HS-5 (cell line): ENCODE data around the gene TUBB4A.

ENCODE experiments used
- DNase-seq: peaks from one replicate; pipeline ENCODE4 v3.0.0-alpha.2; 2012; ENCODE audit warnings: low read depth

The TUBB4A gene

DNA sequence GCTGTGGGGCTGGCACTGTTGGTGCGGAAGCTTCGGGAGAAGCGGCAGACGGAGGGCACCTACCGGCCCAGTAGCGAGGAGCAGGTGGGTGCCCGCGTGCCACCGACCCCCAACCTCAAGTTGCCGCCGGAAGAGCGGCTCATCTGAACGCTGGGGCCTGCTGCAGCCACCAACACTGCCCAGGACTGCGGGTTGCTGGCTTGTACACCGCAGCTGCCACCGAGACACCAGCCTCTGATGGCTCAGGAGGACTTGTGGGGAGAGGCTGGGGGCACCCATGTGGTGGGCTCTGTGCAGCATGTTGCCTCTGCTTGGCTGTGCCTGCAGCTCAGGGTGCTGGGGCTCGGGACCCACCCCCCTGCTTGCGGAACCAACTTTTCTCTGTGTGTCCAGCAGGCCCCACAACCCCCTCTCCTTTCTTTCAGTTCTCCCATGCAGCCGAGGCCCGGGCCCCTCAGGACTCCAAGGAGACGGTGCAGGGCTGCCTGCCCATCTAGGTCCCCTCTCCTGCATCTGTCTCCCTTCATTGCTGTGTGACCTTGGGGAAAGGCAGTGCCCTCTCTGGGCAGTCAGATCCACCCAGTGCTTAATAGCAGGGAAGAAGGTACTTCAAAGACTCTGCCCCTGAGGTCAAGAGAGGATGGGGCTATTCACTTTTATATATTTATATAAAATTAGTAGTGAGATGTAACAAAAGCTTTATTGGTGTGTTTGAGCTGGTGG is 35.4 kb downstream of the TUBB4A start:
- no peak for DNase-seq

- no peak for DNase-seq
These were observed 36.4 kb downstream of the TUBB4A start for GRCh38 chr19:6465663-6466062.

- DNase-seq: no peak
These were observed 37.1 kb downstream of the TUBB4A start for GRCh38 chr19:6465006-6465405.

DNA sequence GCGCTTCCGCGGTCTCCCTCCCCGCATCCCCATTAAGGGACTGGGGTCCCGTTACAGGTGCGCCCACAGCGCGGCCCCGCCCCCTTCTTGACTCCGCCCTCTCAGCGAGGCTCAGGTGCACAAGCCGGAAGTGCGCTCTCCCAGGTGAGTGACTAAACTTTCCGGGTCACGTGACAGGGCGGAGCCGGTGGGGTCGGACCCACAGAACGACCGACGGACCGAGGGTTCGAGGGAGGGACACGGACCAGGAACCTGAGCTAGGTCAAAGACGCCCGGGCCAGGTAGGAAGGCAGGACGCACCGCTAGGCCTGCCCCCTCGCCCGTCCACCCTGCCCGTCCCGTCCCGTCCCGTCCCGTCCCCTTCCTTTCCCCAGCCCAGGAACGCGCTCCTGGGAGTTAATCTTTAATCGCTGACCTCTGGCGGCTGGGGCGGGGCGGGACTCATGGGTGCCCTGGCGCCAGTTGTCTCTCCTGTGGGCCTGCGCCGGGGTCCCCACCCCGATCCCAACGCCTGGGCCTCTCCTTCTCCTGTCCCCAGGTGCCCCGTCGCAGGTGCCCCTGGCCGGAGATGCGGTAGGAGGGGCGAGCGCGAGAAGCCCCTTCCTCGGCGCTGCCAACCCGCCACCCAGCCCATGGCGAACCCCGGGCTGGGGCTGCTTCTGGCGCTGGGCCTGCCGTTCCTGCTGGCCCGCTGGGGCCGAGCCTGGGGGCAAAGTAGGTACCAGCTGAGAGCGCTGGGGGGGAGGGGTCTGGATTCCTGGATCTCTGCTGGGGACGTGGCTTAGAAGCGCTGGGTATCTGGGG is 37.8 kb downstream of the TUBB4A start, which contains the start of gene CRB3:
Gene CRB3 (plus strand): TSS at position 202 of the 804 bp plus-strand sequence. CDS start 431 bp downstream, at position 633.
- DNase-seq: no peak

- DNase-seq: peak; percentile 84
These were observed 41.8 kb downstream of the TUBB4A start for GRCh38 chr19:6460099-6460884.

DNA sequence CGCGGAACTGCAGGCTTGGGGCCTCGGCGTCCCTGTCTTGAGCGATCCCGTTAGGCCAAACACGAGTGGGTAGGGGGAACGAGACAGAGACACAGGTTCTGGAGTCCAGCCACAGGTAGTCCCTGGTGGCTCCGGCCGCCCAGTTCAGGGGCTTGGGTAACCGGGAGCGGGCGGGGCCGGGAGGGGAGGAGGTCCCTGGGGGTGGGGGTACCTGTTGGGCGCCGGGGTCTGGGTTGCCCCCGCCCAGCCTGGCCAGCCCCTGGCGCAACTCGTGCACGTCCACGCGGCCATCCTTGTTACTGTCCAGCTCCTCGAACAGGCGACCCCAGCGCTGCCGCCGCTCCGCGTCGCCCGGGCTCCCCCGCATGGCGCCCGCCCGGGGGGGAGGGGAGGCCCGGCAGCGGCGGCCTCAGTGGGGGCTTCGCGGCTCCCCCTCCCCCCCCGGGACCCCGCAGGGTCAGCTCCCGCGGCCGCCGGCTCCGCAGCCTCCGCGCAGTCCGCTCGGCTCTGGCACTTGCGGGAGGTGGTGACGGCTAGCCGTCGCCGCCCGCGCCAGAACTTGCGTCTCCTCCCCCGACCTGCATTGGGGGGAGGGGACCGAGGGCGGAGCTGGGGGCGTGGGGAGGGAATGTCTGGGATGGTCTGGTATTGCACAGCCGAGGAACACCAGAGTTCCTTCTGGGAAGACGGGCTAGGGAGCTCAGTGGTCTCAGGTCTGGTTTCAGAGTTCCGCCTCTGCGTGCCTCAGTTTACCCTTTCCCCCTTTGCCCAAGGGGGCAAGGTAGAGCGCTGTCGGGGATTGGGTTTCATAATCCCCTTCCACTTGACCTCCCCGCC is 42.6 kb downstream of the TUBB4A start, which contains the start of gene SLC25A23:
Gene SLC25A23 (minus strand): TSS at position 531 of the 837 bp plus-strand sequence. CDS start 164 bp downstream, at position 367.
- peak; percentile 18 for DNase-seq

DNA sequence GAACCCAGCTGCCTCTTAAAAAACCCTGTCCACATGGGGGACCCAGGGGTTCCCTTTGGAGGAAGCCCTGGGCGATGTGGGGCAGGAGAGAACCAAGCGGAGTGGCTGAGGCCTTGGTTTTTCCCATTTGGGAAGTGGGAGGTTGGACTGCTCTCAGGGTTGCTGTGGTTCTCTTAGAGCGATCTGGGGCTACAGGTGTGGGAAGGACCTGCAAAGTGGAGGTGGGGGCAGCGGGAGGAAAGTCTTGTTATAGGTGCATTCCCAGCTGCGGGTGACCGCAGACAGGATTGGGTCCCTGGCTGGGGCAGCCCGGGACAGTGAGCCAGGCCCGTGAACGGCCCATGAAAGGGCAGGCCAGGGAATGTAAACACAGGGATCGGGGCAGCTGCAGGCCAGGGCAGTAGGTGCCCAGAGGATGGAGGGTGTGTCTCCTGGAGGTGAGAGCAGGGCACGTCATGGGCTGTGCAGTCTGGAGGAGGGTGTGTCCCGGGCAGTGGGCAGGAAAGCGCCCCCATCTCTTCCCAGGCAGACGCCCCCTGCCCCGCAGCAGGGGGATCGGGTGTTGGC is 43.3 kb downstream of the TUBB4A start:
- DNase-seq: no peak

GRCh38 chr19:6457958-6458694 is 44.0 kb downstream of the TUBB4A start:
- DNase-seq: no peak

DNA sequence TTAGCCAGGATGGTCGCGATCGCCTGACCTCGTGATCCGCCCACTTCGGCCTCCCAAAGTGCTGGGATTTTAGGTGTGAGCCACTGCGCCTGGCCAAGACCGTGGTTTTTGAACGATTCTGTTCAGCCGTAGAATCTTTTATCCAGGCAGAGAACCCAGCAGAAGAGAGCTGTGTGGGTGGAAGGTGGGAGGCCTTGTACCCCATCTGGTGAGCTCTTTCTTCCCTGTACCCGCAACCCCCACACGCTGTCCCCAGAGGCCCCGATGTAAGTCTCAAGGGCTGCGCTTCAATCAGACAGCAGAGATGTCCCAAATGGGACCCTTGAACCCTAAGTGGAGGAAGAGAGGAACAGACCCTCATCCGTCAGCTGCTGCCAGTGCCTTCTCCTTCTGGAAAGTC is 46.2 kb downstream of the TUBB4A start:
- no peak for DNase-seq

GRCh38 chr19:6453951-6454565 is 48.1 kb downstream of the TUBB4A start:
- no peak for DNase-seq

GRCh38 chr19:6452899-6453298 is 49.2 kb downstream of the TUBB4A start:
- DNase-seq: no peak

DNA sequence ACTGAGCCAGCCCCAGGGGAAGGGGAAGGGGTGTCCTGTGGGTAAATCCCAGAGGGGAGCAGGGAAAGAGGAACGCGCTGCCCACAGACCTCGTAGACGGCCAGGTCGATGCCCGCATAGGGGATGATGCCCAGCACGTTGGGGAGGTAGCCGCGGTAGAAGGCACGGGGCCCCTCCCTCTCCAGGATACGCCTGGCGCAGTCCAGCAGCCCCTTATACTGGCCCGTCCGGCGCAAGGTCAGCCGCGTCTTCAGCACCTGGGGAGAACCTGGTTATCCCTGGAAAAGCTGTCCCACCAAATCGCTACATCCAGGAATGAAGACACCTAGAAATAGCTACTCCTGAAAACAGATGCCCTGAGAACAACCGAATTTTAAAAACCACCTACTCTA is 49.9 kb downstream of the TUBB4A start:
- no peak for DNase-seq

GRCh38 chr19:6451583-6452222 is 50.4 kb downstream of the TUBB4A start:
- DNase-seq: no peak

DNA sequence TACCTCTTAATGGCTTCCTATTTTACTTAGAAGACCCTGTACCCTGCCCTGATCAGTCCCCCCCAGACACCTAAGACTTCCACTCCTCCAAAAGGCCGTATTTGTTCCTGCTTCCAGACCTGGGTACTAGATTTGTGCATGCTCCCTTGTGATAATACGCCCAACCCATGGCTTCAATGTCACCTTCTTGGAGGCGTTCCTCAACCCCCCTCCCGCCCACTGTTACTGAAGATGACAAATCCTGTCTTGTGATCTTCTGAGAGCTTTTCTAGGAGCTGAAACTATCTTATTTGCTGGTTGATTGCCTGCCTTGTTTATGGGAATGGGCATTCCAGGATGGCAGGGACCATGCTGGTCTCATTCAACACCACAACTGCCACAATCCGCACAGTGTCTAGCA is 51.9 kb downstream of the TUBB4A start:
- DNase-seq: no peak

DNA sequence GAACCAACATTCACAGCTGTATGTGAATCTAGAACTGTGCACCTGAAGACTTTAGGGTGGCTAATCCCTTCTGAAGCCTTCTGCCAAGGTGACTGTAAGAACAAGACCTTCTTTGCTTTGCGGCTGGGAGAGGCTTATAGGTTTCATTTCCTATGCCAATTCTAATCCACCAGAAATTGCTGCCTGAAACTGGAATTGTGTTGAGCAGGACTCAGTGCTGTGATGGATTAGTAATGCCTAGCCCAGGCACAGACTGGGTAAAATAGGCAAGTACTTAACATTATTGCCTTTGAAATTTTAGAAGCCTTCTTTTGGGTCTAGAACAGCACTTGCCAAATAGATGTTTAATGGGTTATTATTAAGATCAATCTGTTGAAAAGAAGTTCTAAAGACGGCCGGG is 54.1 kb downstream of the TUBB4A start:
- no peak for DNase-seq

GRCh38 chr19:6446452-6446851 is 55.7 kb downstream of the TUBB4A start:
- no peak for DNase-seq
